Aorta (tissue), 5 donors: ENCODE data around the gene NCOA7. TPM values are rescaled to one million over a fixed set of nuclear protein-coding genes. Genes with fewer than 3 reads are reported as not detected.
A peak's percentile ranks its signal among the peaks of the same experiment; 100 is the strongest.
"Not testable (repeated sequence)": the region's sequence is repeated elsewhere in the genome, so short reads cannot be mapped to it uniquely, and the experiment has no call there.

ENCODE experiments used
- ATAC-seq: fragments of 200-7000 bp; cut with Tn5 transposase; one replicate; pipeline ENCODE4 v1.9.1; 2022; ENCODE audit warnings: moderate library complexity; ENCODE audit not compliant: low FRiP score
- DNase-seq, 2 donors: peaks; one replicate each; pipeline ENCODE4 v3.0.0-alpha.2; 2020
- H3K27ac ChIP-seq, 2 donors: one replicate each; pipeline ENCODE4 v1.5.1; 2013; ENCODE audit warnings: low read length in 2 of 2, mild to moderate bottlenecking in 2 of 2, moderate library complexity in 2 of 2, control low read depth in 1 of 2, inconsistent platforms in 1 of 2, low read depth in 1 of 2
- H3K27me3 ChIP-seq, 2 donors: one replicate each; pipeline ENCODE4 v1.6.1; 2013; ENCODE audit warnings: control low read depth in 1 of 2, low read length in 1 of 2, mild to moderate bottlenecking in 1 of 2, moderate library complexity in 1 of 2; ENCODE audit not compliant: insufficient read depth in 2 of 2, control insufficient read depth in 1 of 2
- H3K36me3 ChIP-seq, 2 donors: one replicate each; pipeline ENCODE4 v1.6.1; 2013; ENCODE audit warnings: control low read depth in 1 of 2, low read length in 1 of 2, mild to moderate bottlenecking in 1 of 2; ENCODE audit not compliant: insufficient read depth in 2 of 2, control insufficient read depth in 1 of 2
- H3K4me1 ChIP-seq, 2 donors: one replicate each; pipeline ENCODE4 v1.6.1; 2013; ENCODE audit warnings: low read length in 2 of 2, control low read depth in 1 of 2, mild to moderate bottlenecking in 1 of 2, moderate library complexity in 1 of 2; ENCODE audit not compliant: insufficient read depth in 2 of 2, control insufficient read depth in 1 of 2
- H3K4me3 ChIP-seq, 2 donors: one replicate each; pipeline ENCODE4 v1.5.1; 2013; ENCODE audit warnings: low read length in 2 of 2, control low read depth in 1 of 2, mild to moderate bottlenecking in 1 of 2
- H3K9me3 ChIP-seq: one replicate; pipeline ENCODE4 v1.6.1; 2013; ENCODE audit warnings: mild to moderate bottlenecking, low read length; ENCODE audit not compliant: control insufficient read depth
- WGBS, 2 donors: extraction: QIAGEN DNeasy Blood & Tissue Kit; methylation state at CpG; one replicate each; pipeline ENCODE4 v1.1.7; 2013; 5-methylcytosine and 5-hydroxymethylcytosine counted together
- intact Hi-C, 2 donors: fragments of 100-400 bp; cut with DNase I; formaldehyde crosslinking; loops; one replicate each; pipeline versions ENCODE4 v1.14.2 to v1.15.0; 2022
- polyA plus RNA-seq, 2 donors: library from polyadenylated mRNA; stranded (reverse); fragments of 200-250 nt; gene quantifications; one replicate each; pipeline ENCODE4 v1.2.3, GENCODE V29; 2013
- total RNA-seq, 2 donors: library from RNA; stranded (reverse); fragmentation: NEBNext Ultra II Directional; extraction: Animal tissue kit (Norgen Biotek cat#: 25700); gene quantifications; one replicate each; pipeline ENCODE4 v1.2.1, GENCODE V29; 2021
- donor health status: healthy with polysubstance abuse.
- donor health status: Bipolar disorder and iron deficiency.
- donor health status: DM: no; HTN: no; CAD: no.
- donor health status: DM: no; HTN: no; CAD: no.
- donor health status: DM: yes; HTN: yes; CAD: no.

NCOA7 gene
- total and polyA plus RNA-seq, 4 donors = 12.3 to 82.1 (median 40.3) TPM

DNA sequence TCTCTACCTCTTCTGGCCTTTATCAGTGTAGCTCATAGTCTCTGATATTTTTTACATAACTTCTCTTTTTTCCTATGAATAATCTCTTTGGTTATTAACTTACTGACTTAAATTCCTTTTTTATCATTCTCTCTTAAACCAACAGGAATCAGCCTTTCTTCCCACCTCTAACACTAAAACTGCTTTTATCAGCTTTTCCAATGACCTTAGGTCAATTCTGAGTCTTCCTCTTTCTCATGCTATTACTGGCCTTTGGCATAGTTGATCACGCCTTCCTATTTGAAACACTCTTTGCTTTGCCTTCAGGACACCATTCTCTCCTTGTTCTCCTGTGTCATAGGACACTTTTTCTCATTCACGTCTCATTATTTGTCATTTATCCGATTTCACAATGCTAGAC lies 157.7 kb downstream of the NCOA7 start:
- intact Hi-C loops = no loop called here
- no peak for ATAC-seq
- Histone ChIP-seq H3K27me3 (no peaks in the 10 kb centered on the region), H3K9me3 (no peaks in the 10 kb centered on the region), H3K36me3 (no peaks in the 10 kb centered on the region), H3K27ac (no peak overlapping the region), H3K4me3 (no peak overlapping the region), H3K4me1 (peaks cover 0 to 3% of the 10 kb centered on the region in 2 donors)
- DNase-seq = no peak
- WGBS, 2 donors = 92 to 93% methylated on average over 3 of the region's 3 CpGs

DNA sequence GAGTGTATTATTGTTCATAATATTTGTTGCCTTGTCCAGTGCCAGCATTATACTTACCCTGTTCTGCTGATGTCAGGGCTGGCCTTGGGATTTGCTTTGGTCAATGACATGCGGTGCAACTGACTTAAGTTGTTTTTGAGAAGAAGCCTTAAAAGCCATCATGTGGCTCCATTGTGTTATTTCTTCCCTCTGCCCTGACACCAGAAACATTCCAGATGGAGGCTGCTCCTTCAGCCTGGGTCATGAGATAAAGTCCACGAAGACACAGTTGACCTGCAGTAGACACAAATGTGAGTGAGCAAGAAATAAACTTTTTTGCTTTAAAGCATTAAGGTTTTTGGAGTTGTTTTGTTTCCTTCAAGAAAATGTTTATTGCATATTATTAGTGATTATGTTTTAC lies 158.3 kb downstream of the NCOA7 start:
- peaks cover 0 to 3% of the 10 kb centered on the region in 2 donors for H3K4me1 ChIP-seq
- intact Hi-C loops = no loop called here
- H3K27me3 ChIP-seq = no peaks in the 10 kb centered on the region
- DNase-seq (no peak), ATAC-seq (no peak)
- H3K27ac ChIP-seq = no peak overlapping the region
- no peaks in the 10 kb centered on the region for H3K36me3 ChIP-seq
- WGBS, 2 donors = 84 to 86% methylated on average over 2 of the region's 2 CpGs
- H3K4me3 ChIP-seq = no peak overlapping the region
- H3K9me3 ChIP-seq = no peaks in the 10 kb centered on the region

DNA sequence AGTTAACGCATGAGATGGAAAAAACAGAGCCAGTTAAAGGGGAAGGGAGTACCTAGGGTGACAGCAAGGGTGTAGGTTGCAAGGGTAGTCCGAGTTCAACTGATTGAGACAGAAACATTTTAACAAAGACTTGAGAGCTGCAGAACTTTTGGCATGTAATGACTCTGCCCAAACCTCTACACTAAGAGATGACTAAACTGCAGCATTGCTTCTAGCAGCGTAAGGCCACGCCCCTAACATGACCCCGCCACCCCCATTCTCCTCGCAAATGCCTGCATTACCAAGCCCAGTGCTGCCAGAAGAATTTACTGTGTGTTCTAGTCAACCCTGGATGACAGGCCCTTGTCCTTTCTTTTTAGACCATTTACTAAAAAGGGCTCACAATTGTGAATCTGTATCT lies 159.5 kb downstream of the NCOA7 start:
- DNase-seq (no peak), ATAC-seq (no peak)
- H3K27ac ChIP-seq = no peak overlapping the region
- H3K36me3 ChIP-seq = no peaks in the 10 kb centered on the region
- H3K4me3 ChIP-seq = no peak overlapping the region
- WGBS, 2 donors = 76 to 83% methylated on average over 6 of the region's 6 CpGs
- H3K4me1 ChIP-seq = peaks cover 0 to 2% of the 10 kb centered on the region in 2 donors
- H3K27me3 ChIP-seq = no peaks in the 10 kb centered on the region
- intact Hi-C loops = no loop called here
- no peaks in the 10 kb centered on the region for H3K9me3 ChIP-seq

DNA sequence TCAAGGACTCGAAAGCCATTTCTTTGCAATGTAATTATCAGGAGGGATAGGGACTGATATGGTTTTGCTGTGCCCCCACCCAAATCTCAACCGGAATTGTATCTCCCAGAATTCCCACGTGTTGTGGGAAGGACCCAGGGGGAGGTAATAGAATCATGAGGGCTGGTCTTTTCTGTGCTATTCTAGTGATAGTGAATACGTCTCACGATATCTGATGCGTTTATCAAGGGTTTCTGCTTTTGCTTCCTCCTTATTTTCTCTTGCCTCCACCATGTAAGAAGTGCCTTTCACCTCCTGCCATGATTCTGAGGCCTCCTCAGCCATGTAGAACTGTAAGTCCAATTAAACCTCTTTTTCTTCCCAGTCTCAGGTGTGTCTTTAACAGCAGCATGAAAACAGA lies 160.0 kb downstream of the NCOA7 start:
- H3K9me3 ChIP-seq, DNase-seq, H3K36me3 ChIP-seq, intact Hi-C loops, H3K27me3 ChIP-seq, ATAC-seq, H3K4me1 ChIP-seq, H3K4me3 ChIP-seq, H3K27ac ChIP-seq: not testable (repeated sequence)
- 81 to 84% methylated on average over 6 of the region's 6 CpGs for WGBS, 2 donors

DNA sequence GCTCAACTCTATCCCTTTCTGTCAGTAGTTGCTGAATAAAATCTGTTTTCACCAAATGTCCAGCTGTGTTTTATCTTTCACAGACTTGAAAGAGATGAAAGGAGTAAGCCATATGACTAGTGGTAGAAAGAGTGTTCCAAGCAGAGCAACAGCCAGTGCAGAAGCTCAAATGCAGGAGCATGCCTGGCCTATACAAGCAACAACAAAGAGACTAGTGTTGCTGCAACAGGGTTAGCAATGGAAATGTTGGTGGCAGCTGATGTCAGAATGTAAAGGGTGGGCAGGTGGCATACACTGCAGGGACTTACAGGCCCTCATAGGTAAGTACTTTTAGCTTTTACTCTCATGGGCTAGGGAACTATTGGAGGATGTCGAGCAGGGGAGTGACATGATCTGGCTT lies 160.6 kb downstream of the NCOA7 start:
- Histone ChIP-seq H3K36me3 (no peaks in the 10 kb centered on the region), H3K9me3 (no peaks in the 10 kb centered on the region), H3K27me3 (no peaks in the 10 kb centered on the region), H3K27ac (no peak overlapping the region), H3K4me3 (no peak overlapping the region), H3K4me1 (no peaks in the 10 kb centered on the region)
- DNase-seq = no peak
- WGBS, 2 donors = 87 to 91% methylated on average over 1 of the region's 1 CpG
- intact Hi-C loops = no loop called here
- no peak for ATAC-seq

DNA sequence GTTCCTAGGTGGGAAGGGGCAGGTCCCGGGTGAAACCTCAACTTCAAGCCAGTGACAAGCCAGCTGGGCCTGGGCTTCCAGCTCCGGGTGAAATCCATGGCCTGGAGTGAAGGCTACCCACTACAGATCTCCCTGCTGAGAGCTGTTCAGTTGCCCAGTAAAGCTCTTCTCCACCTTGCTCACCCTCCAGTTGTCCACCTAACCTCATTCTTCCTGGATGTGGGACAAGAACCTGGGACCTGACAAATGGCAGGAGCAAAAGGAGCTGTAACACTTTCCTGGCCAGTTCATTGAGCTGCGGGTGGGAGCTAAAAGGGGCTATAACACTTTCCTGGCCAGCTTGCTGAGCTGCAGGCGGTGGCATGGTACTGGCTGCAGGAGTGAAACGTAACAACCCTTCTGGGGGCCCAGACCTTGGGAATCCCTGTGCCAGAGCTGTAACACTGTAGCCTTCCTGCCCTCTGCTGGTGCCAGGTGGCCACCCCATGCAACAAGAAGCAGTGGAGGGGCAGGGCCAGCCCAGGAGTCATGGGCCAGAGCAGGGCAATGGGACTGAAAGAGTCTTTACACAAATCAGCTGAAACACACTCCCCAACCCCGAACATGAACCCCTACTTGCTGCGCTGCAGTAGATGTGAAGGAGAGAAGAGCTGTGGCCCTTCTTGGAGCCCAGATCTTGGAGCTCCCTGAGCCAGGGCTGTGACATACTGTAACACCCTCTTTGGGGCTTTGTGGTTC lies 162.2 kb downstream of the NCOA7 start:
- H3K4me3 ChIP-seq = no peak overlapping the region
- H3K36me3 ChIP-seq = no peaks in the 10 kb centered on the region
- intact Hi-C loops = no loop called here
- no peaks in the 10 kb centered on the region for H3K4me1 ChIP-seq
- no peaks in the 10 kb centered on the region for H3K27me3 ChIP-seq
- DNase-seq (no peak), ATAC-seq (no peak)
- 77 to 88% methylated on average over 7 of the region's 7 CpGs for WGBS, 2 donors
- no peaks in the 10 kb centered on the region for H3K9me3 ChIP-seq
- no peak overlapping the region for H3K27ac ChIP-seq

DNA sequence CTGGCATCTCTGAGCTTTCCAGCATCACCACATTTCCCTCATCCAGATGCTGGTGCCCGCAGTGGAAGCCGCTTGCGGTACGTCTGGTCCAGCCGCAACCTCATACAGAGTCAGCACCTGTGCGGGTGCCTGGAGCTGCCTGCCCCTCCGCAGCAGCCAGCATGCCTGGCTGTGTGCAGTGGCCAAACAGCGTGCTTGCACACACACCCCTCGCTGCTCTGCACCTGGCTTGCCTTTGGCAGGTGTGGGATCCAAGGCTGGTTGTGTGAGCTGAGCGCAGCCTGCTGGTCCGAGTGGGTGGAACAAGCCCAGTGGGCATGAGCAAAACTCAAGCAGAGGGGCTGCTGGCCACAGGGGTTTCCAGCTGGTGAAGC lies 162.7 kb downstream of the NCOA7 start:
- DNase-seq (no peak), ATAC-seq (no peak)
- Histone ChIP-seq H3K9me3 (no peaks in the 10 kb centered on the region), H3K4me1 (peaks cover 0 to 3% of the 10 kb centered on the region in 2 donors), H3K4me3 (no peak overlapping the region), H3K36me3 (no peaks in the 10 kb centered on the region), H3K27ac (no peak overlapping the region), H3K27me3 (no peaks in the 10 kb centered on the region)
- intact Hi-C loops = no loop called here
- 73 to 75% methylated on average over 11 of the region's 11 CpGs for WGBS, 2 donors

DNA sequence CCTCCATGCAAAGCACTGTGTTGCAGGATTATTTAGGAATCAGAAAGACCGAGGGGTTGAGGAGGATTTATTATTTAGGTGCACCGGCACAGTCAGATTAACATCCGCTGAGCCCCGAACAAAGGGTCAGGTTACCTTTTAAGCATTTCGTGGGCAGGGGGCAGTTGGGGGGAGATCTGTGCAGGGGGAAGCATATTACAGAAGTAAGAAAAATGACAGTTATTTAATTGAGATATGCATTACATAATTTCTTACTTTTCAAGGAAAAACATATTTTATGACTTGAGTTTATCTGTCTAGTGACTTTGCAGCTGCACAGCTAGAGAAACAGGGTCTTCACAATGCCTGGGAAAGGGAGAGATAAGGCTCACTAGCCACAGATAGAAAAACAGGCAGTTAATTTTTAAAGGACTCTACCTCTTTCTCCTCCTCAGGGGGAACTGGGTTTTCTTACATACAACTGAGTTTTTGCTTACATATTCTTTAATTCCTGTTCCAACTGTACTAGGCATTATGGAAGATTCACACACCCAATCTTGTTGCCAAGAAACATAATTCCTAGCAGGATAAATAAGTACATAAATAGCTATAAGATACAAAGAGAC lies 164.1 kb downstream of the NCOA7 start:
- ATAC-seq (no peak), DNase-seq (no peak)
- Histone ChIP-seq H3K36me3 (no peaks in the 10 kb centered on the region), H3K27ac (no peak overlapping the region), H3K27me3 (no peaks in the 10 kb centered on the region), H3K4me1 (peaks cover 3 to 7% of the 10 kb centered on the region in 2 donors), H3K9me3 (no peaks in the 10 kb centered on the region), H3K4me3 (no peak overlapping the region)
- intact Hi-C loops = loop anchor here (5.0 kb wide), 4 partner anchors 38 to 643 kb away; no protein-coding TSS in a partner anchor
- WGBS, 2 donors = 64 to 65% methylated on average over 5 of the region's 5 CpGs

DNA sequence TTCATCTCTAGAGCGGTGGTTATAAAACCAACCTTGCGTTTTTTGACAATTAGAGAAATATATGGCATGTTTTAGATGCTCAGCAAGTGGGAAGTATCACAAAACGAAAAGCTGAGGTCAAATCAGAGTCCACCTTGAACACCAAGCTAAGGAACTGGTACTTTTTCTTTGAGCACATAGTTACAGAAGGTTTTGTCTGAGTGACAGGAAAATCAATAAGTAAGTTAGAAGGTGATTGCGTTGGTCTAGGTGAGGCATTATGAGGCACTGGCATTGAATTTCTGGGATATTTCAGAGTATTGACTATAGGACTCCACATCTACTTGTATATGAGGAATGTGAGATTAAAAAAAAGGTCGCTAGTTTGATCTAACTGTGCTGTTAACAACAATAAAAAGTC lies 165.2 kb downstream of the NCOA7 start:
- DNase-seq (no peak), ATAC-seq (no peak)
- 41 to 42% methylated on average over 5 of the region's 5 CpGs for WGBS, 2 donors
- H3K4me1 ChIP-seq = peaks cover 3 to 7% of the 10 kb centered on the region in 2 donors
- no peaks in the 10 kb centered on the region for H3K36me3 ChIP-seq
- H3K4me3 ChIP-seq = peak overlapping the region in 1 of 2 donors; percentile 16
- no peaks in the 10 kb centered on the region for H3K9me3 ChIP-seq
- peak overlapping the region in 1 of 2 donors; percentile 73 for H3K27ac ChIP-seq
- no peaks in the 10 kb centered on the region for H3K27me3 ChIP-seq
- intact Hi-C loops = loop anchor here (2.0 to 5.0 kb wide), 5 partner anchors 39 to 644 kb away; no protein-coding TSS in a partner anchor
